Activated CD8-positive, alpha-beta memory T cell treated with anti-CD3 and anti-CD28 coated beads, Interleukin-2, amount 10 ng/mL, durations not matched to agents 7 days and 5 days (primary cell): ENCODE data around the gene PTPRN2. TPM values are rescaled to one million over a fixed set of nuclear protein-coding genes. Genes with fewer than 3 reads are reported as not detected.
"Not testable (repeated sequence)": the region's sequence is repeated elsewhere in the genome, so short reads cannot be mapped to it uniquely, and the experiment has no call there.

Experiments used
- ATAC-seq: fragments of 150-1000 bp; cut with Tn5 transposase; one replicate; pipeline ENCODE4 v1.10.0; 2021; ENCODE audit warnings: moderate library complexity
- CTCF ChIA-PET: fragments of 350-600 bp; sonication (Branson Sonifier 250); formaldehyde crosslinking; loops from one replicate; lab custom pipeline; 2021; ENCODE audit warnings: antibody characterized with exemption; lab: Charles Lee
- DNase-seq: peaks from one replicate; pipeline ENCODE4 v3.0.0-alpha.2; 2020
- H3K27ac Mint-ChIP-seq: one replicate; pipeline ENCODE4 v1.8.0; 2021; ENCODE audit warnings: mild to moderate bottlenecking, mixed read lengths
- H3K27me3 Mint-ChIP-seq: one replicate; pipeline ENCODE4 v1.8.0; 2021; ENCODE audit warnings: mixed read lengths
- H3K36me3 Mint-ChIP-seq: one replicate; pipeline ENCODE4 v1.8.0; 2021; ENCODE audit warnings: mild to moderate bottlenecking, mixed read lengths
- H3K4me1 Mint-ChIP-seq: one replicate; pipeline ENCODE4 v1.8.0; 2021; ENCODE audit warnings: mixed read lengths
- H3K4me3 Mint-ChIP-seq: one replicate; pipeline ENCODE4 v1.8.0; 2021; ENCODE audit warnings: mild to moderate bottlenecking, moderate library complexity, mixed read lengths
- H3K9me3 Mint-ChIP-seq: one replicate; pipeline ENCODE4 v1.8.0; 2022; ENCODE audit warnings: low read depth, mixed read lengths
- total RNA-seq, 2 experiments: library from RNA; stranded (reverse); gene quantifications; one replicate each; pipeline ENCODE4 v1.2.3, GENCODE V29; 2021

The PTPRN2 gene
- total RNA-seq, 2 experiments from 2014 or later = 3.2 to 5.7 TPM

DNA sequence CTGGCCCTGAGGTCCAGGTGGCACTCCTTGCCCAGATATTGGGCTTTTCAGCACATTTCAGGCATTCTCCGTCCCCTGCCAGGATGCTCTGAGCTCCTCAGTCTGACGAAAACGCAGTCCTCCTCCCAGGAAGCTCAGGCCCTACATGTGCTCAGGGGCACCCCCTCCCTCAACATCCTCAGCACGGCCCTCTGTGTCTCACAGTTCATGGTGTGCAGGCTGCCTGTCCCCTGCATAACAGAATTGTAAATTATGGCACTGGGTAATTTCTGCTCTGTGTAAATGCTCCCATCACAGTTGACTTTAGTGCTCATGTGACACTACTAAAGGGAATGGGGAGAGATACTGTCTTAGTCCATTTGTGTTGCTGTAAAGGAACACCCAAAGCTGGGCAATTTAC lies 687.1 kb downstream of the PTPRN2 start:
- no peaks in the 10 kb centered on the region for H3K36me3 Mint-ChIP-seq
- no peak overlapping the region for H3K4me3 Mint-ChIP-seq
- ATAC-seq (no peak), DNase-seq (no peak)
- H3K4me1 Mint-ChIP-seq = no peaks in the 10 kb centered on the region
- peaks cover 3% of the 10 kb centered on the region for H3K27me3 Mint-ChIP-seq
- CTCF ChIA-PET = no interaction called here
- no peak overlapping the region for H3K27ac Mint-ChIP-seq
- H3K9me3 Mint-ChIP-seq = no peaks in the 10 kb centered on the region

DNA sequence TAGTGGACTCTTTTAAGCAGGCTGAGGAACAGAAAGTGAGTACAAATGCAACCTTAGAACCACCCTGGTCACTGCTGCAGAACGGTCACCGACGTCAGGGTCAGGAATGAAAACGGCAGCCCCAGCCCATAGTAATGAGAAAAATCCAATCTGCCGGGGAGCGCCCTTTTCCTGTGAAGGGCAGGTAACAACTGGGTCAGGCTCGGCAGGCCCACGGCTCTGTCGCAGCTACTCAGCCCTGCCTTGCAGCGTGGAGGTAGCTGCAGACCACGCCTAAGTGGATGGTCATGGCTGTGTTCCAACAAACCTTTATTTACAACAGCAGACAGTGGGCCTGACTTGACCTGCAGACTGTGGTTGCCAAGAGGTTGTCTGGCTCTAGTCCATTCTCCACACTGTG lies 687.6 kb downstream of the PTPRN2 start:
- DNase-seq (no peak), ATAC-seq (no peak)
- Mint-ChIP-seq H3K27me3 (peaks cover 1% of the 10 kb centered on the region), H3K36me3 (no peaks in the 10 kb centered on the region), H3K4me3 (no peak overlapping the region), H3K4me1 (no peaks in the 10 kb centered on the region), H3K9me3 (no peaks in the 10 kb centered on the region), H3K27ac (no peak overlapping the region)
- CTCF ChIA-PET = no interaction called here

DNA sequence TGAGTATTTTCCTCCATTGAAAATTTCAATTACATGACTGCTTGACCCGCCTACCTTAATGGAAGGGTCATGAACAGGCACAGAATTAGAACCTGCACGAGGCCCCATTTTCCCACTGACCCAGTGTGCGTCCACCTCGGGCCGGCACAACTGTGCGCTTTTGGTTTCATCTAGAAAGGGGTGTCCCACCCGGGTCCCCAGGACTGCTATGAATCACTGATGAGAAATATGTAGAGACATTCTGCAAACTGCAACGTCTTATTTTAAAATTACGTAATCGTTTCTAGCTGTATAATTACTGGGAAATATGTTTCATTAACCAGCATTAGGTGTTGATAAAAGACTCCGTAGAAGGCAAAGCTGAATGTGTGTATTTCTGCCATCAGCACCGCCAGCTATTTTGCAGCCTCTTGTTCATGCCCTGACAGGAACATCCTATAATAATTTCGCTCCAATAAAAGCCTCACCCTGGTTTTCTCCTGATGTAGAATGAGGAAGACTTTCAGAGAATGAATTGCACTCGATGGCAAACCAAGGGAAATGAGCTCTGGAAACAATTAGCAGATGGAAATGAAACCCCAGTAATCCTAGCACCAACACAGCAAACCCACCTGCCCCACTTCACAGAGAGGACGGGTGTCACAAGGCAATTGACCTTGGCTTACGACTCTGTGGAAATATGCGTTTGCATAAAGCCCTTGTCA lies 688.7 kb downstream of the PTPRN2 start:
- Mint-ChIP-seq H3K9me3 (no peaks in the 10 kb centered on the region), H3K4me1 (no peaks in the 10 kb centered on the region), H3K27me3 (no peaks in the 10 kb centered on the region), H3K27ac (no peak overlapping the region), H3K4me3 (no peak overlapping the region), H3K36me3 (no peaks in the 10 kb centered on the region)
- CTCF ChIA-PET = no interaction called here
- no peak for DNase-seq
- ATAC-seq = no peak

DNA sequence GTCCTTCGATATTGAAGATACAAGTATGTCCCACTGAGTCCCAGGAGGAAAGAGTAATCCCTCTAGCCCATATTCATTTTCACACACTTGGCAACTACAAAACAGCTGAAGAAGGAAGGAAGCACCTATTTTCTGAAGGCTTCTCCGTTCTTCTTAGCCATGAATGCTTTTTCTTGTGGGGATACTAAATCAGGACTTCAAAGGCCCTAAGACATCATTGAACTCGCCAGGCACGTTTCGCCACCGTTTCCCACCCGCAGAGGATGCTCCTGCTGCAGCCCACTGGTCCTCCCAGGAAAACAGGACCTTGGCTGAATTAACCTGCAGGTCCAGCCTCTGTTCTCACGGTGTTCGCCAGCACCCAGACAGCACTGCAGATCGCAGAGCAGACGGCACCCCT lies 689.4 kb downstream of the PTPRN2 start:
- no peaks in the 10 kb centered on the region for H3K9me3 Mint-ChIP-seq
- H3K27ac Mint-ChIP-seq = no peak overlapping the region
- H3K36me3 Mint-ChIP-seq = no peaks in the 10 kb centered on the region
- H3K4me1 Mint-ChIP-seq = no peaks in the 10 kb centered on the region
- no peak overlapping the region for H3K4me3 Mint-ChIP-seq
- DNase-seq = no peak
- no peaks in the 10 kb centered on the region for H3K27me3 Mint-ChIP-seq
- CTCF ChIA-PET = no interaction called here
- ATAC-seq = no peak

DNA sequence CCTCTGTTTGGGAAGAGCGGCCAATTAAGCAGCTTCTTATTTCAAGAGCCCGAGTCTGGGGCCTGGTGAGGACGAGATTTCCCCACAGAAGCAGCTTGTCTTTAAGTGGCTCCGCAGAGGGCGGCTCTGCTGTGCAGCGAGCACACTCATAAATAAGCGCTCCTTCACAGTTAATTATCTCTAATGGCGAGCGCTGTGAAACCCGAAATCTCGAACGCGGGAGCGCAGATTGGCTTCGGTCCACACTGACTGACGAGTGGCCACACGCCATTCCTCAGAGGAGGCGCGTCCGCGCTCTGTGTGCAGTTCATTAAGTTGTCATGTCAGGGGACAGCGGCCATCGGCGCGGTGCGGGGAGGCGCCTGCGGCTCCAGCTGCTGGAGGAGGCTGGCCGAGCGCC lies 689.9 kb downstream of the PTPRN2 start:
- Mint-ChIP-seq H3K27ac (no peak overlapping the region), H3K36me3 (no peaks in the 10 kb centered on the region), H3K4me3 (no peak overlapping the region), H3K9me3 (no peaks in the 10 kb centered on the region), H3K27me3 (no peaks in the 10 kb centered on the region), H3K4me1 (no peaks in the 10 kb centered on the region)
- DNase-seq = no peak
- CTCF ChIA-PET = no interaction called here
- no peak for ATAC-seq

DNA sequence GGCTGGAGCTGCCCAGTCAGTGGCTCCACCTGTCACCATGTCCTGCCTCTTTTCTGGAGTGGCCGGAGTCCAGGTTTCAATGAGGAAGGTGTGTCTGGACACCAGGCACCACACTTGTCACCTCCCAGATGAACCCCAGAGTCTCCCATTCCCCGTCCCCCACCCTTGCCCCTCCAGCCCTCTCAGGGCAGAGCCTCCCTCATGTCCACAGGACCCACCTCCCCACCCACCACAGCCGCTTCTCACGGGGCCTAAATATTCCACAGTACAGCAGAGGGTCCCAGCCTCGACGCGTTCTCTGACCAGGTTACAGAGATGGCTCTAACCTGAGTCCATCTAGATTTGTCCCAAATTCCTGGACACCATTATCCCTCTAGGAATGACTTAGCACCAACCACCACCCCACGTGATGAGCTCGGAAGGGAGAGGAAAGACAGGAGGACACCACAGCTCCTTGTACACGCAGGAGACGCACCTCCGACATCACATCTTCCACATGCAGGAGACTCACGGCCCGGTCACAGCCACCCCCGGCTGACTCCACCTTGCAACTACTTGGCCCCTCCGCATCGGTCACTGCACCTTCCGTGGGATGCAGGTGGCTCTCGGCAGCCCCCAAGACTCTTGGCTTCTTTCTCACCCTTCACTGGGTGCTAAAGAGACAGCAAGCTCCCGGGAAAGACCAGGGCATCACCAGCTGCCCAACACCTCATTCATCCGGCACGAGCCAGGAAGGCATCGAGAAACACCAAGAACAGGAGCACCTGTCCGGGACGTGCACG lies 690.7 kb downstream of the PTPRN2 start:
- ATAC-seq (no peak), DNase-seq (no peak)
- no peaks in the 10 kb centered on the region for H3K4me1 Mint-ChIP-seq
- no peaks in the 10 kb centered on the region for H3K36me3 Mint-ChIP-seq
- H3K9me3 Mint-ChIP-seq = no peaks in the 10 kb centered on the region
- H3K27me3 Mint-ChIP-seq = no peaks in the 10 kb centered on the region
- CTCF ChIA-PET = no interaction called here
- no peak overlapping the region for H3K4me3 Mint-ChIP-seq
- H3K27ac Mint-ChIP-seq = no peak overlapping the region

DNA sequence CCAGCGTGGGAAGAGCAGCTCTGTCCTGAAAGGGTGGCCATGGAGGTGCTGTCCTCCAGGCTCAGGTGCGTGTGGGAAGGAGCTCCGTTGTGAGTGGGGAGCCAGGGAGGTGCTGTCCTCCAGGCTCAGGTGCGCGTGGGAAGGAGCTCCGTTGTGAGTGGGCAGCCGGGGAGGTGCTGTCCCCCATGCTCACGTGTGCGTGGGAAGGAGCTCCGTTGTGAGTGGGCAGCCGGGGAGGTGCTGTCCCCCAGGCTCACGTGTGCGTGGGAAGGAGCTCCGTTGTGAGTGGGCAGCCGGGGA lies 691.3 kb downstream of the PTPRN2 start:
- DNase-seq, H3K4me3 Mint-ChIP-seq, H3K27ac Mint-ChIP-seq, H3K4me1 Mint-ChIP-seq, H3K27me3 Mint-ChIP-seq, H3K36me3 Mint-ChIP-seq, ATAC-seq, H3K9me3 Mint-ChIP-seq, CTCF ChIA-PET: not testable (repeated sequence)

DNA sequence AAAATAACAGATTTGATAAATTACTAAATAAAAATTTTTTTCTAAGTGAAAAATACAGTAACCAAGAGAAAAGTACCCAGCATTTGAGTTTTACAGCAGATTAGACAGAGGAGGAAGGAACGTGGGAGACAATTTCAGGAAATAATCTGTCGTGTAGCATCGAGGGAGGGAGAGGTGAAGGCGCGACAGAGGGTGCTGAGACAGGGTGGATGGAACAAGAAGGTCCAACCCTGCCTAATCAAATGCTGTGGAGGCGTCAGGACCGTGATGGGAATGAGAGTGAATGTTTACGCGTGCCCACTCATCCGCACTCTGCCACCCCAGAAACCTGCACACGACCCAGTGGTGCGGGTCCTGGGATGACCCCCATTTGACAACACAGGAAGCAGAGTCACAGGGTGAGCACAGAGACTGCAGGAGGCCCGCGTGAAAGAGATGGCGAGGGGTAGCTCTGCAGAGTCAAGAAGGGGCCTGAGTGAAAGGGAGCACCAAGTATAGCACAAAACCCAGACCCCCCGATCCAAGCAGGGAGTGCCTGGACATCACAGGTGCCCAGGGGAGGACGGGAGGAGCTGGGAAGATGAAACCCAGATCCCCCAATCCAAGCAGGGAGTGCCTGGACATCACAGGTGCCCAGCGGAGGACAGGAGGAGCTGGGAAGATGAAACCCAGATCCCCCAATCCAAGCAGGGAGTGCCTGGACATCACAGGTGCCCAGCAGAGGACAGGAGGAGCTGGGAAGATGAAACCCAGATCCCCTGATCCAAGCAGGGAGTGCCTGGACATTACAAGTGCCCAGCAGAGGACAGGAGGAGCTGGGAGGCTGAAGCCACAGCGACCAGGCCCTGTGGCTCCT lies 691.9 kb downstream of the PTPRN2 start:
- CTCF ChIA-PET = no interaction called here
- Mint-ChIP-seq H3K4me3 (no peak overlapping the region), H3K27me3 (no peaks in the 10 kb centered on the region), H3K9me3 (no peaks in the 10 kb centered on the region), H3K36me3 (no peaks in the 10 kb centered on the region), H3K27ac (no peak overlapping the region), H3K4me1 (peaks cover 5% of the 10 kb centered on the region)
- ATAC-seq (no peak), DNase-seq (no peak)

DNA sequence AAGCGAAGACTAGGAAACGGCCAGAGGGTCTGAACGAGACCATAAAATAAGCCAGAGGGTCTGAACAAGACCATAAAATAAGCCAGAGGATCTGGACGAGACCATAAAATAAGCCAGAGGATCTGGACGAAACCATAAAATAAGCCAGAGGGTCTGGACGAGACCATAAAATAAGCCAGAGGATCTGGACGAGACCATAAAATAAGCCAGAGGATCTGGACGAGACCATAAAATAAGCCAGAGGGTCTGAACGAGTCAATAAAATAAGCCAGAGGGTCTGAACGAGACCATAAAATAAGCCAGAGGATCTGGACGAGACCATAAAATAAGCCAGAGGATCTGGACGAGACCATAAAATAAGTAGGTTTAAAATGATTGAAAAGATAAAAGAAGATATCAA lies 692.5 kb downstream of the PTPRN2 start:
- ATAC-seq, H3K27me3 Mint-ChIP-seq, CTCF ChIA-PET, DNase-seq, H3K9me3 Mint-ChIP-seq, H3K36me3 Mint-ChIP-seq, H3K27ac Mint-ChIP-seq, H3K4me1 Mint-ChIP-seq, H3K4me3 Mint-ChIP-seq: not testable (repeated sequence)

DNA sequence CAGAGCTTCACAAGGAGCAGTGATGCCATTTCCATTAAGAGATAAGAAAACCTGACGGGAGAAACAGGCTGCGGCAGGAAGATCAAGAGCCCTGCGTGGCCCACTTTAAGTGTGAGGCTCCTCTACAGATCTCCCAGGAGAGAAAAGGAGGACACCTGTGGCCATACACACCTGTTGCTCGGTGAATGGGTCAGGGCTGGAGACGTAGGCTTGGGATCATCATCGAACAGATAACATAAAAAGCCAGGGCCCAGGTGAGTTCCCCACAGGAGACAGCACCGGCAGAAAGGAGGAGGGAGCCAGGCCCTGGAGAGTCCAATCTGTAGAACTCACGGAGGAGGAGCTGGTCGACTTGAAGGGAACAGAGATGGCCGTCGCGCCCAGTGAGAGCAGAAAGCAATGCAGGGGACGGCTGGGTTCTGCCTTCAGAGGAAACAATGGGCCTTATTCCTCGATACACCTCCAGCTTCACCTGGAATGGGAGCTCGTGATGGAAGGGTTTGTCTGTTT lies 694.0 kb downstream of the PTPRN2 start:
- Mint-ChIP-seq H3K36me3 (no peaks in the 10 kb centered on the region), H3K9me3 (no peaks in the 10 kb centered on the region), H3K27me3 (peaks cover 4% of the 10 kb centered on the region), H3K4me3 (no peak overlapping the region), H3K4me1 (peaks cover 5% of the 10 kb centered on the region), H3K27ac (no peak overlapping the region)
- CTCF ChIA-PET = no interaction called here
- ATAC-seq (no peak), DNase-seq (no peak)

DNA sequence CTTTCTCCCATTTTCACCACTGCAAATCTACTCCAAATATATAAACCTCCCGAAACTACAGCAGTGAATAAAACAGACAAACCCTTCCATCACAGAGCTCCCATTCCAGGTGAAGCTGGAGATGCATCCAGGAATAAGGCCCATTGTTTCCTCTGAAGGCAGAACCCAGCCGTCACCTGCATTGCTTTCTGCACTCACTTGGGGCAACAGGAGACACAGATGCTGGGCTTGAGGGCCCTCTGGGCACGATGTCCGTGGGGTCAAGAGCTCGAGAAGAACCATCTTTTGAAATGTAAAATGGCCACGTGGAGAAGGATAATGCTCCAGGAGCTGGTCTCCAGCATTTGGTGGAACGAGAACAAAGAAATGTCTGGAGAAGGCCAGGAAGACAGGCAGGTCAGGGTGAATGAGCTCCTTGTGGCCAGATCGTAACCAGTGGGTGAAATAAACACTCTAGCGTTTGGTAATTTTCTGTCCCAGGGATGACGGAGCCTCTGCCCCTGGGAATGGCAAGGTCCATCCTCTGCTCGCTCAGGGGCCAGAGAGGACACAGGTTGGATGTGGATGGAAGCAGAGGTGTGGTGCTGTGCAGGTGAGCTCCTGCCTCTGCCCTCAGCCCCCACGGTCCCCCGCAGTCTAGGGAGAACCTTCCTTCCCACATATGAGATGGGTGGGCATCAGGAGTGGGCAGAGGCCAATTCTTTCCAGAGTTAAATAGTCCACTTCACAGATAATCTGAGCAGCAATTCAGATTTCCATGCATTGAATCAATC lies 694.7 kb downstream of the PTPRN2 start:
- H3K9me3 Mint-ChIP-seq = no peaks in the 10 kb centered on the region
- peaks cover 5% of the 10 kb centered on the region for H3K4me1 Mint-ChIP-seq
- no peak overlapping the region for H3K27ac Mint-ChIP-seq
- no peak for DNase-seq
- no peak overlapping the region for H3K4me3 Mint-ChIP-seq
- no peaks in the 10 kb centered on the region for H3K36me3 Mint-ChIP-seq
- CTCF ChIA-PET = no interaction called here
- H3K27me3 Mint-ChIP-seq = peaks cover 4% of the 10 kb centered on the region
- ATAC-seq = no peak

DNA sequence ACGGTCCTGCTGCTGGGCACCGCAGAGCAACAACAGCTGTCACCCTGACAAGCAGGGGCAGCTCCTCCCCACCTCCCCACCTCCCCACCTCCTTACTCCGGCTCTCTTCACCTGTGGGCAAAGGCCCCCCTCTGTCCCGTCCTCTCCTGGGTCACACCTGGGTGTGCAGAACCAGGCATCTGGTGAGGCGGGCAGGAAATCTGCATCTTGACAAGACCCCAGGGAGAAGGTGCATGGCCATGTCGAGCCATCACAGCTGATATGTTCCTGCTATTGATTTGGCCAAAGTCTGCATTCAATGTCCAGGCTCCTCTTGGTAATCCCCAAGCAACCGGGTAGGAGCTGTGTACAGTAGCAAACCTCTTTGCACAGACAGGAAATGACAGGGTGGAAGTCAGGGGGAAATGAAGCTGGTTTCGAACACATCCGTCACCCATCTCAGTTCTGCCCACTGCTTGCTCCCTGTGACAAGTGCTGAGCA lies 696.7 kb downstream of the PTPRN2 start:
- CTCF ChIA-PET = interaction anchor here (1.2 kb wide), 1 partner anchor 11 kb away, joined by 3 read pairs; no protein-coding TSS in a partner anchor
- DNase-seq = no peak
- H3K27ac Mint-ChIP-seq = no peak overlapping the region
- H3K27me3 Mint-ChIP-seq = peaks cover 4% of the 10 kb centered on the region
- H3K4me1 Mint-ChIP-seq = peaks cover 5% of the 10 kb centered on the region
- no peaks in the 10 kb centered on the region for H3K36me3 Mint-ChIP-seq
- H3K9me3 Mint-ChIP-seq = no peaks in the 10 kb centered on the region
- ATAC-seq = no peak
- no peak overlapping the region for H3K4me3 Mint-ChIP-seq

DNA sequence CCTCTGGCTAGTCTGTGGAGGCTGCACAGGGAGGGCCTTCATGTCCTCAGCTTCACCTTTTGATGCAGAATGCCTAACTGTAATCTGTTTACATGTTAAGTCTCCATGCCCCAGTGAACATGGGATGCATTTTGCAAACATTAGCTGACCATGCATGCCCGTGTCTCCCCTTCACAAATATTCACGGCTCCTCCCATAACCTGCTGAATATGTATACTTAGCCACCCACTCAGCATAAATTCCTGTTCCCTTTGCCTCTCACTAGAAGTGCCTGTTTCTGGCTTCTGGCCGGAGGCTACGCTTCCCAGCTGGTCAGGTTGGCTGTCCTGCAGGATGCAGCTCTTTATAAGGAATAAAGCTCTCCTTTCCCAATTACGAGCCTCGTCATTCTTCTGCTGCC lies 698.1 kb downstream of the PTPRN2 start:
- no peak overlapping the region for H3K4me3 Mint-ChIP-seq
- DNase-seq (no peak), ATAC-seq (no peak)
- H3K27me3 Mint-ChIP-seq = peaks cover 4% of the 10 kb centered on the region
- H3K4me1 Mint-ChIP-seq = peaks cover 5% of the 10 kb centered on the region
- H3K36me3 Mint-ChIP-seq = no peaks in the 10 kb centered on the region
- CTCF ChIA-PET = no interaction called here
- no peak overlapping the region for H3K27ac Mint-ChIP-seq
- H3K9me3 Mint-ChIP-seq = no peaks in the 10 kb centered on the region
